GM12892 (cell line): ENCODE data around the gene ARHGAP40.

Source experiments
- POLR2A ChIP-seq: IDR thresholded peaks from 2 replicates; pipeline ENCODE4 v1.6.1; 2011; ENCODE audit warnings: low read depth, low read length, control low read depth
- TAF1 ChIP-seq: IDR thresholded peaks from 2 replicates; pipeline ENCODE4 v1.6.1; 2011; ENCODE audit warnings: low read depth, mild to moderate bottlenecking, control low read depth, low read length, borderline replicate concordance

GRCh38 chr20:38601216-38602184 lies at the start of gene ARHGAP40:
- TF ChIP-seq TAF1 (no peak), POLR2A (no peak)
